Left lung (tissue), 10 donors: Measurements from ENCODE around the gene PNPLA2. TPM values are rescaled to one million over a fixed set of nuclear protein-coding genes. Genes with fewer than 3 reads are reported as not detected.

Experiments used
- ATAC-seq: fragments of 200-7000 bp; cut with Tn5 transposase; one replicate; pipeline ENCODE4 v1.9.1; 2020; ENCODE audit warnings: moderate library complexity
- DNase-seq, 4 donors: peaks; one replicate each; pipeline ENCODE4 v3.0.0-alpha.2; 2013 to 2020
- H3K27ac ChIP-seq, 2 donors: fragments of 200-600 bp; sonication (generic) in 1 of 2; one replicate each; pipeline versions ENCODE4 v1.5.0 to v1.8.0; 2020 to 2021
- H3K27me3 ChIP-seq, 2 donors: fragments of 200-600 bp; sonication (generic) in 1 of 2; one replicate each; pipeline versions ENCODE4 v1.5.0 to v1.8.0; 2020 to 2021
- H3K36me3 ChIP-seq, 2 donors: fragments of 200-600 bp; sonication (generic) in 1 of 2; one replicate each; pipeline versions ENCODE4 v1.5.0 to v1.8.0; 2020 to 2021
- H3K4me1 ChIP-seq, 2 donors: fragments of 200-600 bp; one replicate each; pipeline ENCODE4 v1.8.0; 2021
- H3K4me3 ChIP-seq, 2 donors: fragments of 200-600 bp; sonication (generic) in 1 of 2; one replicate each; pipeline versions ENCODE4 v1.5.0 to v1.8.0; 2020 to 2021; ENCODE audit warnings: mild to moderate bottlenecking in 1 of 2
- H3K9me3 ChIP-seq, 2 donors: fragments of 200-600 bp; sonication (generic) in 1 of 2; one replicate each; pipeline versions ENCODE4 v1.5.0 to v1.8.0; 2020 to 2021
- intact Hi-C, 2 donors: fragments of 100-400 bp; cut with DNase I; formaldehyde crosslinking; loops; one replicate each; pipeline versions ENCODE4 v1.11.2 to v1.14.2; 2022
- polyA plus RNA-seq, 6 donors: library from polyadenylated mRNA; unstranded; fragments of 120-200 nt; gene quantifications; one replicate each; pipeline ENCODE4 v1.2.1, GENCODE V29; 2013; ENCODE audit not compliant: insufficient read length in 6 of 6
- total RNA-seq, 2 donors: library from RNA; stranded (reverse); fragmentation: NEBNext Ultra II Directional; extraction: Animal tissue kit (Norgen Biotek cat#: 25700); gene quantifications; one replicate each; pipeline ENCODE4 v1.2.1, GENCODE V29; 2021
- TF ChIP-seq, protein P1 (sequence below), 2 donors: fragments of 200-600 bp; sonication (generic) in 1 of 2; IDR thresholded peaks; one replicate each; pipeline versions ENCODE4 v1.5.0 to v1.8.0; 2021; ENCODE audit warnings: antibody characterized with exemption in 2 of 2
- donor health status: DM: no; HTN: yes; CAD: no.
- donor health status: DM: no; HTN: no; CAD: no.

Gene PNPLA2
- total and polyA plus RNA-seq, 8 donors, result 29.9 to 128 (median 40.4) TPM

DNA sequence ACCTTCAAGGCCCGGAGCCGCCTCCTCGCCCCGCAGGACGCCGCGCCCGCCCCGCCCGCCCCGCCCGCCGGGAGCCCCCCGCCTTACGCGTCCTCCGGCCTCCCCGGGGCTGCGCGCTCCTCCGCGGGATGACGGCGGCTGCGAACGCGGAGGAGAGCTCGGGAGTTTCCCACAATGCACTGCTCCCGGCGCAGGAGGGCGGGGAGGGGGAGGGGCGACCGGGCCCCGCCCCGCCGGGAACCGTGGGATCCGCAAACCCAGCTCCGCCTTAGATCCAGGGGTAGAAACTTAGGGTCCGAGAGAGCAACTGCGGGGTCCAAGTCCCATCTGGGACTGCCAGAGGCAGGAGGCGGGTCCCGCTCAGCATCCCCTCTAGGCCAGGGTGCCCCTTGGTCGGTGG lies 28.8 kb upstream of the PNPLA2 start, which contains the start of gene CEND1:
Gene CEND1 (minus strand): TSS at position 148 of the 400 bp plus-strand sequence. CDS start 1,514 bp downstream, outside the sequence.
- no peak within 1 kb of the TSS for H3K4me3 ChIP-seq
- peaks cover under 1 to 7% of the 10 kb centered on the region in 2 donors for H3K4me1 ChIP-seq
- intact Hi-C loops, result no loop called here
- H3K27me3 ChIP-seq, result peaks cover 0 to 31% of the 10 kb centered on the region in 2 donors
- TF ChIP-seq, protein P1, sequence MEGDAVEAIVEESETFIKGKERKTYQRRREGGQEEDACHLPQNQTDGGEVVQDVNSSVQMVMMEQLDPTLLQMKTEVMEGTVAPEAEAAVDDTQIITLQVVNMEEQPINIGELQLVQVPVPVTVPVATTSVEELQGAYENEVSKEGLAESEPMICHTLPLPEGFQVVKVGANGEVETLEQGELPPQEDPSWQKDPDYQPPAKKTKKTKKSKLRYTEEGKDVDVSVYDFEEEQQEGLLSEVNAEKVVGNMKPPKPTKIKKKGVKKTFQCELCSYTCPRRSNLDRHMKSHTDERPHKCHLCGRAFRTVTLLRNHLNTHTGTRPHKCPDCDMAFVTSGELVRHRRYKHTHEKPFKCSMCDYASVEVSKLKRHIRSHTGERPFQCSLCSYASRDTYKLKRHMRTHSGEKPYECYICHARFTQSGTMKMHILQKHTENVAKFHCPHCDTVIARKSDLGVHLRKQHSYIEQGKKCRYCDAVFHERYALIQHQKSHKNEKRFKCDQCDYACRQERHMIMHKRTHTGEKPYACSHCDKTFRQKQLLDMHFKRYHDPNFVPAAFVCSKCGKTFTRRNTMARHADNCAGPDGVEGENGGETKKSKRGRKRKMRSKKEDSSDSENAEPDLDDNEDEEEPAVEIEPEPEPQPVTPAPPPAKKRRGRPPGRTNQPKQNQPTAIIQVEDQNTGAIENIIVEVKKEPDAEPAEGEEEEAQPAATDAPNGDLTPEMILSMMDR (IDR thresholded peaks at IDR 0.05), result no peak
- no peak within 1 kb of the TSS for H3K27ac ChIP-seq
- H3K36me3 ChIP-seq, result peaks cover 0 to 37% of the 10 kb centered on the region in 2 donors
- no peaks in the 10 kb centered on the region for H3K9me3 ChIP-seq
- no peak for ATAC-seq
- DNase-seq, result peak in 1 of 4 donors; percentile 78

DNA sequence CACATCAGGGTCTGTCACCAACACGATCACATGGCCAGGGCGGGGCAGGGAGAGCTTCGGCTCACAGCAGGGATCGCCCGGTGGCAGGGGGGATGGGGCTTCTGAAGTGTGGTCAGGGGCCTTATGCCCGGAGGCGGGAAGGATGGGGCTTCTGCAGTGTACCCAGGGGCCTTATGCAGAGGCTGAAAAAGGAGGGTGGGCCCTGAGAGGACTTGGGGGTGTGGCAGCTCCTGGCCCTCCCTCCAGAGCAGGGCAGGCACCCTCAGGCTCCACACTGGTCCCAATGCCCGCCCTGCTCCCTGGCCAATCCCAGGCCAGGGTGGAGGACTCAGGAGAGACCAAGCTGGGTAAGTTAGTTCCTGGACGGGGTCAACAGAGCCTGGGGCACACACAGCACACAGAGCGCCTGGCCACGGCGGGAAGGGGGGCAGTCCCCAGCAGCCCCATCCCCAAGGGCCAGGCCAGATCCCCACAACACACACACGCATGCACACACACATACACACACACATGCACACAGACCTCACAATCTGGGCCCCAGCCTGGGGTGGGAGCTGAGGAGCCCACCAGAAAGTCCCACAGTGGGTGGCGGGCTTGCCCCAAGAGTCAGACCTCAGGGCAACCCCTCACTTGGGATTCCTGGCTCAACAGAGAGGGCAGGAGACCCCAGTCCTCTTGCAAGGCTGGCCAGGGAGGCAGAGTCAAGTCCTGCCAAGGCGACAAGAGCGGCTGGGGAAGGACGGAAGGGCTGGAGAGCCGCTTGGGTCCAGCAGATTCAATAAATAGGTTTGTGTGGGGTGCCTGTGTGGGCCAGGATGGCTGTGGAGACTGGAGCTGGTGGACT lies 27.8 kb upstream of the PNPLA2 start:
- intact Hi-C loops, result no loop called here
- peaks cover 10 to 17% of the 10 kb centered on the region in 2 donors for H3K4me1 ChIP-seq
- H3K27me3 ChIP-seq, result peaks cover 0 to 31% of the 10 kb centered on the region in 2 donors
- DNase-seq, result no peak
- no peak overlapping the region for H3K27ac ChIP-seq
- no peaks in the 10 kb centered on the region for H3K9me3 ChIP-seq
- H3K36me3 ChIP-seq, result peaks cover 0 to 37% of the 10 kb centered on the region in 2 donors
- TF ChIP-seq, protein P1 (IDR thresholded peaks at IDR 0.05), result no peak
- no peak for ATAC-seq
- H3K4me3 ChIP-seq, result no peak overlapping the region

DNA sequence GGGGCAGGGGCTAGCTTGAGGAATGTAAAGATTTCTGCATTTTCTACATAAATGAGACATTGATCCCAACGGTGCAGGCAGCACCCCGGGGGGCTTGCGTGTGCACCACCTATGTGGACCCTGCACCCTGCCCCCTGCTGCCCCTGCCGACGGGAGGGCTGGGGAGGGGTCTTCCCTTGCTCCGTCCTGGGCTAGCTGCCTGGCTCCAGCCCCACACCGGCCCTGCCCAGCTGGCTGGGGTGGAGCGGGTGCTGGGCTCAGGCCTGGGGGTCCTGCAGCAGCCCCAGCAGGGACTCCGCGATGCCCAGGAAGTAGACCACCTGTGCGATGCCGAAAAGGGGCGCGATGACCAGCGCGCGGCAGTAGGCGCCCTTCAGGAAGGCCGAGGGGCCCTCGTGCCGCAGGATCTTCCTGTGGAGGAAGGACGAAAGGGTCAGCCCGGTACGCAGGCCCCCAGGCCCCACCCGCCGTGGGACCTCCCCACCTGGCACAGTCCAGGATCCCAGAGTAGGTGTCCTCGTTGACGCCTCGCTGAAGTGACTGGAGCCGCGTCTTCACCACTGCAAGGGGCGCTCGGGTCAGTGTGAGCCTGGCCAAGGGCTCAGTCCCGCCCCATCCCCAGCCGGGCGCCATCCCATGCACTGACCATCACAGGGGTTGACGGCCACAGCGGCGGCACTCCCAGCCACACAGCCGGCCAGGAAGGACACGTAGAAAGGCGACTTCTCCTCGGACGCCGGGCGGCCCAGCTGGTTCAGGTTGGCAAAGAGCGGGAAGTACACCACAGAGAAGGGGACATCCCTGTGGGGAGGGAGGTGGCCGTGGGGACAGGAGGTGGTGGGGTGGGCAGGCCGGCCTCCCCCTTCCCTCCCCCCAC lies 26.8 kb upstream of the PNPLA2 start:
- no peak overlapping the region for H3K27ac ChIP-seq
- peaks cover 0 to 37% of the 10 kb centered on the region in 2 donors for H3K36me3 ChIP-seq
- DNase-seq, result peak in 1 of 4 donors; percentile 75
- intact Hi-C loops, result no loop called here
- no peak for ATAC-seq
- peaks cover 17 to 26% of the 10 kb centered on the region in 2 donors for H3K4me1 ChIP-seq
- no peaks in the 10 kb centered on the region for H3K9me3 ChIP-seq
- H3K4me3 ChIP-seq, result no peak overlapping the region
- peaks cover 0 to 31% of the 10 kb centered on the region in 2 donors for H3K27me3 ChIP-seq
- TF ChIP-seq, protein P1 (IDR thresholded peaks at IDR 0.05), result no peak

DNA sequence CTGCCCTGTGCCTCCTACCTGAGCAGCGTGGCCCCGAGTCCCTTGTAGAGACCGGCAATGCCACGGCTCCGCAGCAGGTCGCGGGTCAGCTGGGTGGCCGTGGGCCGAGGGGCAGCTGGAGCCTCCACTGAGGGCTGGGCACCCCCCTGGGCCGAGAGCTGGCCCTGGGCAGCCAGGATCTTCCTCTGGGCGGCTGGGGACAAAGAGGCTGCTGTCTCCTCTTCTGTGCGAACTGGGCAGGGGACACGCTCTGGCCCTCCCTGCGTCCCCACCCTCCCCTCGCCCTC lies 26.2 kb upstream of the PNPLA2 start:
- no peak overlapping the region for H3K4me3 ChIP-seq
- no peak for ATAC-seq

More for the DNA sequence above, 26.2 kb upstream of the PNPLA2 start:
- intact Hi-C loops, result no loop called here
- TF ChIP-seq, protein P1 (IDR thresholded peaks at IDR 0.05), result no peak
- Histone ChIP-seq H3K27me3 (peaks cover 0 to 30% of the 10 kb centered on the region in 2 donors), H3K9me3 (no peaks in the 10 kb centered on the region), H3K4me1 (peaks cover 20 to 32% of the 10 kb centered on the region in 2 donors), H3K27ac (no peak overlapping the region), H3K36me3 (peaks cover 0 to 37% of the 10 kb centered on the region in 2 donors)
- DNase-seq, result no peak
